GM21390 (cell line): Measurements from ENCODE around the gene ODC1.
A peak's percentile ranks its signal among the peaks of the same experiment; 100 is the strongest.

Experiments
- ATAC-seq: cut with Tn5 transposase; IDR thresholded peaks from one replicate; pipeline ENCODE4 v1.9.1; 2021; ENCODE audit not compliant: unreplicated experiment

The ODC1 gene

GRCh38 chr2:10419553-10420257 is 28.4 kb downstream of the ODC1 start:
- no peak for ATAC-seq

- ATAC-seq = no peak
Observed at GRCh38 chr2:10417551-10418335, 30.4 kb downstream of the ODC1 start.

DNA sequence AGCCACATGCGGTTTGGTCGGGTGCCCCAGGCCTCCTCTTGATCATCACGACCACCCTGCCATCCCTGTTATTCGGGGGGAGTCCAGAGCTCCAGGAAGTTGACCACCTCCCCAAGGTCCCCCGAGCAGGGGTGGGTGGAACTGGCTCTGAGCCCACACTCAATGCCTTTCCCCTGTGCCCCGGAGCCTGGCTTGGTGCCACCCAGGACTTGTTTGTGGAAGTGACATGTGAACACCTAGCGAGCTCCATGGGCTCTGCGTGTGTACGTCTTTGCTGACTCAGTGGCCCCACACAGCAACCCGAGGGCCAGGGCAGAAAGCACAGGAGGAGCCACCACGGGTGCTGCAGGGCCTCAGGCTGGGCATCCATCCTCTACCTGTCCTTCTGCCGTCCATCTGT is 32.5 kb downstream of the ODC1 start:
- ATAC-seq = no peak

GRCh38 chr2:10415048-10415447 is 33.1 kb downstream of the ODC1 start:
- no peak for ATAC-seq

GRCh38 chr2:10414591-10414990 is 33.5 kb downstream of the ODC1 start:
- no peak for ATAC-seq

- ATAC-seq = no peak
Observed at GRCh38 chr2:10413991-10414451, 34.1 kb downstream of the ODC1 start.

DNA sequence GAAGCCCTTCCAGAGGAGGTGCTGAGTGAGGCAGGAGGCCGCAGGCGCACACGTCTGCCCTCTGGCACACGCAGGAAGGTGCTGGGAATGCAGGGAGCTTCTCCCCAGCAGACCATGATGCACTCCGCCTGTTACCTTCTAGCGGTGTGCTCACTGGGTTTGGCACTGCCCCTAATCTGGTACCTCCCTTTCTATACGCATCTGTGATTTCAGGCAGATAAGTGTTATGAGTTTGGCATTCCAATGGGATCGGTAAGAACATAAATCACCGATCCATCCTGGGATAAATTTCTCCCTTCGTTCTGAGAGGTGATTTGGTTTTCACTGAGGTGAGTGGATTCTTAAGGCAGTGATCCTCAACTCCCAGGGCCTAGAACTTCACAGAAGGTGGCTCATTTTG is 34.6 kb downstream of the ODC1 start:
- ATAC-seq = no peak

DNA sequence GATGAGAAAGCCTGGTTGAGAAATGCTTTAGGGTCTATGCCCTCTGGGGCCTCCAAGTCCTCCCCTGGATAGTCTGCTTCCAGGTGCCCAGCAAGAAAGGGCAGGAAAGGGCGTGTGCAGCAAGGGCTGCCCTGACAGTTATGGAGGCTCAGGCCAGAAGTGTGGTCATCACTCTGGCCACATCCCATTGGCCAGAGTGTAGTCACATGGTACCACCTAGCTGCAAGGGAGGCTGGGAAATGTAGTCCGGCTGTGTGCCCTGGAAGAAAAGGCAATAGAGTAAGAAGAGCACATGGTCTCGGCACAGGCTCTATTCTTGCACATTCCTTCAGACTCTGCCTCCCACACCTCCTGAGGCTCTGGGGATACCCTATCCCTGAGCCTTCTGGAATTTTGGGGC is 35.7 kb downstream of the ODC1 start:
- ATAC-seq = no peak

DNA sequence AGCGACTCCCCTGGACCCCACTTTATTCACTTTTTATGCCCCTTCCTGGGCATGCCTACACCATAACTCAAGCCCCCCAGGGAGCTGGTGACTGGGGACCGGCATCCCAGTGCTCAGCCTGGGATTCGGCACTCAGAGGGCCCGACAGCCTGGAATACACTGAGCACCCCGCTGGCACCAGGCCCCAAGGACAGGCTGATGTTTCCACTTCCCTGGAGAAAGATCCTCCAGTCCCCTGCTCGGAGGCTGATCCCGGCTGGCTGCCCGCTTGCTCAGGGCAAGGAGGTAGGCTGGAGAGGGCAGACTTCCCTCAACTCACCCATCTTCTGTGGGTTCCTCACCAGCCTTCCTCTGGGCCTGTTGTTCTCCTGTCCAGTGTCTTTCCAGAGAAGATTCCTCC is 36.6 kb downstream of the ODC1 start:
- no peak for ATAC-seq

GRCh38 chr2:10410823-10411437 is 37.2 kb downstream of the ODC1 start:
- ATAC-seq = no peak

GRCh38 chr2:10410001-10410822 is 37.9 kb downstream of the ODC1 start:
- ATAC-seq = peak; percentile 66

DNA sequence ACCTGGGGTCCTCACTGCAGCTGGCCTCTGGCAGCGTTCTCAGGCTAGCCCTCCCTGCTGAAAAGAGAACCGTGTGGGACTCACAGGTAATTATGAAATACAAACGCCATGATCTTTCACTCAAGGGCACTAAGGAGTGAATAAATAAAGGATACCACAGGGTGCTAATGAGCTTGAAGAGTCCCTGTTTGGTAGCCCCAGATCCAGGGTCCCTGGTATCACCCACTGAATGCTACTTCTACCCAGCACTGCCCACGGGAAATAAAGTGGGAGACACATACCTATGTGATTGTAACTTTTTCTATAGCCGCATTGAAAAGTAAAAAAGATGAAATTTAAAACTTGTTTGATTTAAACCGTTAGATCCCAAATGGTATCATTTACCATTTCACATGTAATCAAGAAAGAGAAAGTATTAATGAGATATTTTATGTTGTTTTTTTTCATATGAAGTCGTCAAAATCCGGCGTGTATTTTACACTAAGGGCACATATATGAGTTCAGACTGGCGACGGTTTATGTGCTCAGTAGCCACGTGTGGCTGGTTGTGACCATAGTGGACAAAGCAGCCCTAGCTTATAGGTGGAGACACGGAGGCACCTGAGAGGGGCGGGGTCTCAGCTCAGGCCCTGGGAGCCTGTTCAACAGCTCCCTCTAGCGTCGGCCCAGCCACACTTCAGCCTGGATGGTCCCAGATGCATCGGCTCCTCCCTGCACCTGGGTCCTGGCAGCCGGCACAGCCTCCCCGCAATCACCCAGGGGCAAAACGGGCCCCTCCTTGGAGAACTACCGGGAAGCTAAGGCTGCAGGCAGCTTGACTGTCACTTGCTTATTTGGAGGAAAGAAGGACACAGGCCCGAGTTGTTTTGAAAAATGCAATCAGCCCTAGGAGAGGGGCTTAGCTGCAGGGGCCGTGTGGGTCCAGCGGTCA is 39.2 kb downstream of the ODC1 start:
- ATAC-seq = peak; percentile 59

GRCh38 chr2:10407841-10408648 is 40.1 kb downstream of the ODC1 start:
- ATAC-seq = peak; percentile 35

DNA sequence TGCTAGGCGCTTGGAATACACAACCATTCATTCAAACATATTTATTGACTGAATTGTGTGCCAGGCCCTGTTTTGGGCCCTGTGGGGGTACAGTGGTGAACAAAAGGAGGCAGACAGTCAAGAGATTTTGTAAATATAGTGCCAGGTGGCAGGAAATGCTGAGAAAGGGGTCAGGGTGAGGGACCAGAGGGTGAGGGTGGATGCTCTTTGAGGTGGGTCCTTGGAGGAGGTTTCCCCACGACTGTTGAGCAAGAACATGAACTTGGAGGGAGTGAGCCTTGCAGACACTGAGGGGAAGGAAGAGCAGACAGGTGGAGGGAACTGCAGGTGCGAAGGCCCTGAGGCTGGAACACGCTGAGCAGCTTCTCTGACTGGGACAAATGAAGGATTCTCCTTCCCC is 40.7 kb downstream of the ODC1 start:
- no peak for ATAC-seq

- ATAC-seq = no peak
Observed at GRCh38 chr2:10406491-10407188, 41.5 kb downstream of the ODC1 start.

DNA sequence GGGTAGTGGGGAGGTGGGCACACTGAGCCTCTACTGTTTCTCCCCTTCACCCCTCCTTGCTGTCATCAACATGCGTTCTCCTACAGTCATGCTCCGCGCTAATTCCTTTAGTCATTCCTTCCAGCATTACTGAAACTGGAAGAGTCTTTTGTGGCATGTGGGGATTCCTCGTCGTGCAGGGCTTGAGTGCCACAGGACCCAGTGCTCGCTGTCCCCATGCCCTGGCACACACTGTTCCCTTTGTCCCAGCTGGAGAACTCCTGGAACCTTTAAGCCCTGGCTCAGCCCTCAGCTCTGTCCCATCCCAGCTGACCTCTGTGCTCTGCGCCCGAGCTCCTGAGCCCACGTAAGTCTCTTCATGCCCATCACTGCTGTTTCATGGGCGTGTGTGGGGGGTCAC is 42.1 kb downstream of the ODC1 start:
- ATAC-seq = no peak

DNA sequence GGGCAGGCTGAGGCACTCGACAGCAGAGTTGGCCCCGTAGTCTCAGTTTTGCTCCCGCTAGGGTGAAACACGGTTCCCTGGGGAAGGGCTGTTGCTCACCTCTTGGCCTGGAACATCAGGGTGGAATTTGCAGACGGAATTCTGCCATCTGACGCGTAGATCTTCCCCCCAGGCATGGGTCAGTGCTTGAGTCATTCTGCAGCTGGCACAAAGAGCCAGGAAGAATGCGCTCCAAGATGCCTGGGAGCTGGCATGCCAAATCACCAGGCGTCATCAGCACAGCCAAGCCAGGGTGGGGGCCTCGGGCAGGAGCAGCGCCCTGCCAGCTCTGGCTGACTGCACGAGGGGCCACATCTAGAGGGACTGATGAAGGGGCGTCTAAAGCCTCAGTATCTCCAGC is 42.7 kb downstream of the ODC1 start:
- no peak for ATAC-seq

DNA sequence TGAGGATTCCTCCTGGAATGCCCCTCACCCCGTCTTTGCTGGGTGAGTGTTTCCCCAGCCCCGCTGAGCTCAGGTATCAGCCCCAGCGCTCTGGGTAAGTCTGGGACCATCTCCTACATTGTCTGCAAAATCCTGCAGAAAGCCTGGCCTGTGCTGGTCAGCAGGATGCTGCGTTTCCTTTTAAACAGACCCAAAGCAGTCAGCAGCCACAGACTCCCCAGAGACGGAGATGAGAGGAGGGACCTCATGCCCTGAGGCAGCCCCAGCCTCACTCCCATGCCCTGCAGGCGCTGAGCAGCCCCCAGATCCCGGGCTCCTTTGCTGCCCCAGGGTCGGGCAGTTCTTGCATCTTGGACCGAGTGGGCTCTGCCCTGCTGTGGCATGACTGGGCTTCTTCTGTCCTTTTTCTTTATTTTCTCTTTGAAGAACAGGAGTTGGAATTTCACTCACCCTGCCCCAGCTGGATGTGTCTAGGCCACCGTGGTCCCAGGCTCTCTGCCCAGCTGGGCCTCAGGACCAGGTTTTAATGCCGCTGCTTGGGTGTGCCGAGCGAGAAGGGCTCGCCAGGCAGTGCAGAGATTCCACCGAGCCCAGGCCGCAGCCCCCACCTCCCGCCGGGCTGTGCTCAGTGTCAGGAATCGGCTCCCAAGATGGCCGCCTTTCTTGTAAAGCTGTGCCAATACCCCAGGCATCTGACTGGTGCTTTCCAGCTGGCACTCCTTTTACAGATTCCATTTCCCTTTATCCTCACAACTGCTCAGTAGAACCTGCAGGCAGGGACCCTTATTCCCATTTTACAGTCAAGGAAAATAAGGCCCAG is 43.6 kb downstream of the ODC1 start:
- ATAC-seq = no peak
